Activated naive CD4-positive, alpha-beta T cell treated with anti-CD3 and anti-CD28 coated beads, Interleukin-2, amount 50 U/mL, for 72 hours (primary cell): ENCODE measurements around the gene PDE4D. TPM values are rescaled to one million over a fixed set of nuclear protein-coding genes. Genes with fewer than 3 reads are reported as not detected.

Experiments used
- ATAC-seq, 2 donors: fragments of 150-1000 bp; cut with Tn5 transposase; 2 replicates each; pipeline ENCODE4 v1.10.0; 2021; ENCODE audit warnings: mild to moderate bottlenecking in 2 of 2, moderate library complexity in 2 of 2
- DNase-seq, 2 donors: peaks; one replicate each; pipeline ENCODE4 v3.0.0; 2021 to 2022; ENCODE audit warnings: low spot score in 2 of 2
- H3K27ac Mint-ChIP-seq, 2 donors: one replicate each; pipeline ENCODE4 v1.8.0; 2022; ENCODE audit warnings: mild to moderate bottlenecking in 2 of 2, mixed read lengths in 2 of 2
- H3K36me3 Mint-ChIP-seq, 2 donors: one replicate each; pipeline ENCODE4 v1.8.0; 2022; ENCODE audit warnings: mixed read lengths in 2 of 2
- H3K9me3 Mint-ChIP-seq, 2 donors: one replicate each; pipeline ENCODE4 v1.8.0; 2022; ENCODE audit warnings: mixed read lengths in 2 of 2
- total RNA-seq, 2 donors: library from RNA; stranded (reverse); gene quantifications; one replicate each; pipeline ENCODE4 v1.2.3, GENCODE V29; 2022

PDE4D gene
- 10 to 100 TPM; 31.1 to 86.7 TPM for total RNA-seq

- H3K27ac Mint-ChIP-seq, result no peak within 1 kb of the TSS
- DNase-seq, result peak in 1 of 2 donors; percentile 10
- peaks cover 4% of the 10 kb centered on the region in 2 donors for H3K9me3 Mint-ChIP-seq
- ATAC-seq, result no peak
- H3K36me3 Mint-ChIP-seq, result peaks cover 6 to 7% of the 10 kb centered on the region in 2 donors
These were observed at the start of gene PDE4D for GRCh38 chr5:59893429-59894227. Gene PDE4D (minus strand): TSS chr5:59893726.

- Mint-ChIP-seq H3K9me3 (peaks cover 3 to 11% of the 10 kb centered on the region in 2 donors), H3K27ac (no peak overlapping the region), H3K36me3 (no peaks in the 10 kb centered on the region)
- no peak for DNase-seq
- ATAC-seq, result no peak
These were observed 44.1 kb upstream of the PDE4D start for GRCh38 chr5:59937633-59938032.

GRCh38 chr5:59923465-59923864 lies 29.9 kb upstream of the PDE4D start:
- H3K36me3 Mint-ChIP-seq, result no peaks in the 10 kb centered on the region
- H3K27ac Mint-ChIP-seq, result no peak overlapping the region
- ATAC-seq, result no peak
- H3K9me3 Mint-ChIP-seq, result no peaks in the 10 kb centered on the region
- DNase-seq, result no peak

DNA sequence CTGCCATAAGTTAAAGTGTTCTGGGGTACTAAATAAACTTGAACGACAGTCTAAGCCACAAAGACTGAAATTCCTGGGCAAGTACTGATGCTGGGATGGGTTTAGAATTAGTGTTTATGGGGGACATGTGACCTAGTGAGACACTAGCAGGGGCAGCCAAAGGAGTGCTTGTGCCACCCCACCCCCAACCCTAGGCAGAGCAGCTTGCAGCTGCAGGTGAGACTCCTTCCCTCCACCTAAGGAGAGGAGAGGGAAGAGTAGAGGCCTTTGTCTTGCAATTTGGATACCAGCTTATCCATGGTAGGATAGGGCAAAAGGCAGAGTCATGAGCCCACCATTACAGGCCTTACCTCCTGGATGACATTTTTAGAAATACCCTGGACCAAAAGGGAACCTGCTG lies 28.7 kb upstream of the PDE4D start:
- Mint-ChIP-seq H3K36me3 (no peaks in the 10 kb centered on the region), H3K9me3 (no peaks in the 10 kb centered on the region), H3K27ac (no peak overlapping the region)
- DNase-seq (no peak), ATAC-seq (no peak)

GRCh38 chr5:59921816-59922215 lies 28.3 kb upstream of the PDE4D start:
- Mint-ChIP-seq H3K9me3 (no peaks in the 10 kb centered on the region), H3K36me3 (no peaks in the 10 kb centered on the region), H3K27ac (no peak overlapping the region)
- no peak for ATAC-seq
- DNase-seq, result no peak

DNA sequence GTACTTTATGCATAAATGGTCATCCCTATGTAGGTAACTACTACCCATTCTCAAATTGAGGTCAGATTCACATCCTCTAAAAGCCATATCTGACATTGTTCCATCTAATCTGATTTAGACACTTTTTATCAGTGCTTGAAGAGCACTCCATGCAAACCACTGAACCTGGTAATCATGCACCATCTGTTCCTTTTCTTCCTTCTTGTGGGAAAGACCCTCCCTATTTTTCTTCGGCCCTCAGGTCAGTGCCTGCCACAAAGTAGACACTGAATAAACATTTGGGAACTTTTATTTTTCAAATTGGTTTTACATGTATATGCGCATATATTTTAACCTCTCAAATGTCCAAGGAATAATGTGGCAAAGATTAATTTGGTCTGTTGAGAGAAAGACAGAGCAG lies 26.0 kb upstream of the PDE4D start:
- Mint-ChIP-seq H3K36me3 (no peaks in the 10 kb centered on the region), H3K27ac (no peak overlapping the region), H3K9me3 (no peaks in the 10 kb centered on the region)
- DNase-seq (no peak), ATAC-seq (no peak)

DNA sequence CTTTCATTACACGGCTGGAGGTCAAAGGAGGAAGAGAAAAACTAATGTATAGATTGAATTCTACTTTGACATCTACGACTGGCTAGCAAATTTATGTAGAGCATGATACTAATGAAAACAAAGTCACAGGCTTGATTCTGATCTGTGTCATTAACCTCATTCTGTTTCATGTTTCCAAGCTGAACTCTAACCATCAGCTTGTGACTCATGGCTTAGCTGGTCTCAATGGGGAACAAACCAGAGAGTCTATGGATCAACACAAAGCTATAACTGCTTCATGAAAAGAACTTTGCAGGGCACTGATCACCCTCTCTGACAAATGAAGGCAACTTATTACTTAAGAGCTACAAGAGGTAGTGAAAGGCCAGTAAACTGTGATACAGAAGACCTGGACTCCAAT lies 23.6 kb upstream of the PDE4D start:
- Mint-ChIP-seq H3K36me3 (no peaks in the 10 kb centered on the region), H3K9me3 (no peaks in the 10 kb centered on the region)
- ATAC-seq, result no peak

DNA sequence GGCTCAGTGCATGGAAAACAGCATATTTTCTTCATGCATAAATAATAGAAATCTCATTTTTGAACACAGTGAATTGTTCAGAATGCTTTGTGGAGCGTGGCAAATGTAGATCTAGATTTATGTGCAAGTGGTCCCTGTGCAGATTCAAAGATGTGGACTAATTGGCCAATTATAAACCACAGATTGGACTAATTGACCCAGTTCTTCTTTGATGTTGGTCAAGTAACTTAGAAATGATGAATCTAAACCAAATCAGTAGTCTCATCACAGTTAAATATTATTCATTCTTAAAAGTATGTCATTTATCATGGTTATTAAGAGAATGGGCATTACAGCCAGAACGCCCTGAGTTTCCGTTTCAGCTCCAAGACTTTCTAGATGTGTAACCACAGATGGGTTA lies 11.7 kb upstream of the PDE4D start:
- Mint-ChIP-seq H3K27ac (no peak overlapping the region), H3K36me3 (no peaks in the 10 kb centered on the region), H3K9me3 (peaks cover 4 to 6% of the 10 kb centered on the region in 2 donors)
- no peak for ATAC-seq
- DNase-seq, result no peak

More for the DNA sequence above, 23.6 kb upstream of the PDE4D start:
- no peak for DNase-seq
- H3K27ac Mint-ChIP-seq, result no peak overlapping the region

- no peak for DNase-seq
- Mint-ChIP-seq H3K36me3 (peaks cover 6 to 7% of the 10 kb centered on the region in 2 donors), H3K27ac (no peak overlapping the region), H3K9me3 (peaks cover 4% of the 10 kb centered on the region in 2 donors)
- ATAC-seq, result no peak
These were observed 3.5 kb upstream of the PDE4D start for GRCh38 chr5:59897075-59897474.

DNA sequence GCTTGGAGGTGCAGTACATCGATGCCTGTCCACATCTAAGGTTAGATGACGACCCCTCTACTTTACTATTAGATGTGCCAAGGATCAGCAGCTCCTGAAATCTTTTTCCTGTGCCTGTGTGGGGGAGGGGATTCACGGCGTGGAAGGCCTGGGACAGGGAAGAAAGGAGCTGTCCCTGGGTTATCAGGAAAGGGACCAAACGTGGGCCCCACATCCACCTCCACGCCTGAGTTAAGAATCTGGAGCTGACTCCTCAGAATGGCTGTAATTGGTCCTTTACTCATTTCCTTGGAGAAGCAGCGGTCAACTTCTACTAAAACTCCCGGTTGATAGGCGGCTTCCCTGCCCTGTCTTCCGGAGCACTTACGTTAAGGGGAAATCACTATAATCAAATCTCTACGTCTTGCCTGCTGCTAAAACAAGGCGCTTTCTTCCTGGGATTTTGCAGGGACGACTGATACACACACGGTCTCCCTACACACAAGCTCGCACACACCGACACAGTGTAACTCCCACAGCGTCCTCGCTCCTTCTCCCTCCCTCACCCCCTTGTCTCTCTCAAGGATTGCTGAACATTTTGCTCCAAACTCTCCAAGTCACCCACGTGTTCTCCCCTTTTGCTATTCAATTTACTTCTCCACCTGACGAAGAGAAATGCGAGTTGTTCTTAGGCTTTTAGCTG lies 1.4 kb downstream of the PDE4D start:
- Mint-ChIP-seq H3K27ac (no peak overlapping the region), H3K36me3 (peaks cover 6 to 7% of the 10 kb centered on the region in 2 donors), H3K9me3 (peaks cover 0 to 4% of the 10 kb centered on the region in 2 donors)
- DNase-seq (no peak), ATAC-seq (no peak)

DNA sequence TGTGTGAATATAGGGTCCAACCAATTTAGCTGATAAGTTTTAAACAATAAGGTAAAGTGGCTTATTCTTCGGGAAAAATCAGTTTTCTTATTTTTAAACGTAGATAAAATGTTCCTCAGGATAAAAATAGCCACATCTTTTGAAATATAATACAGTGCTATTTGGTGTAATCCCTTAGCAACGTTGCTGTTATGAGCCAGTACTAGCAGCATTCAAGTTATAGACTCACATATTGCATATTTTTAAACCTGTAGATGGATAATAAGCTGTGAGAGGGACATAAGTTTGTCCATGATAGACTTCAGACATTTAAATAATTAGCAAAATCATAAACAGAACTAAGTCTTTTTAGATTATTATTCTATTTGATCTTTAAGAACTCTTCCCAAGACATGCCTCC lies 6.3 kb downstream of the PDE4D start:
- H3K27ac Mint-ChIP-seq, result no peak overlapping the region
- no peak for DNase-seq
- H3K36me3 Mint-ChIP-seq, result no peaks in the 10 kb centered on the region
- no peak for ATAC-seq
- H3K9me3 Mint-ChIP-seq, result no peaks in the 10 kb centered on the region

- Mint-ChIP-seq H3K36me3 (no peaks in the 10 kb centered on the region), H3K27ac (no peak overlapping the region), H3K9me3 (peaks cover 0 to 3% of the 10 kb centered on the region in 2 donors)
- ATAC-seq (no peak), DNase-seq (no peak)
These were observed 18.9 kb downstream of the PDE4D start for GRCh38 chr5:59874675-59875074.

GRCh38 chr5:59873113-59873512 lies 20.4 kb downstream of the PDE4D start:
- no peak for ATAC-seq
- DNase-seq, result no peak
- H3K9me3 Mint-ChIP-seq, result peaks cover 0 to 3% of the 10 kb centered on the region in 2 donors
- H3K27ac Mint-ChIP-seq, result no peak overlapping the region
- H3K36me3 Mint-ChIP-seq, result no peaks in the 10 kb centered on the region

- Mint-ChIP-seq H3K36me3 (no peaks in the 10 kb centered on the region), H3K9me3 (no peaks in the 10 kb centered on the region), H3K27ac (no peak overlapping the region)
- DNase-seq, result no peak
- no peak for ATAC-seq
These were observed 26.9 kb downstream of the PDE4D start for GRCh38 chr5:59866661-59867060.

DNA sequence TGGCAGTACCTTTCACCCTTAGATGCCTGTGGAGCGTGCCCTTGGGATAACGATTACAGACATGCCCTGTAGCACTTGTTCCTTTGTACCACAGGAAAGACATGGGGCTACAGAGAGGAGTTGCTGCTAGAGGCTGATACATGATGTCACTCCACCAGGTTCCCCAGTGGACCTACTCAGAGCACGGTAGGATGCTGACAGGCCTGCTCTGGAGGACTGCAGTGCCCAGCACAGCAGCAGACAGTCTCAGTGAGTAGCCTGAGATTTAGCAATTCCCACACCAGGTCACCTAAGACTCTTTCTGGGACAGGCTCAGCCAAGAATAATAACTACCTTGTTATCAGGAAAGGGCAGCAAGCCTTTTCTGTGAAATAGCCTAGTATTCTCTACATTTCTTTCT lies 28.8 kb downstream of the PDE4D start:
- Mint-ChIP-seq H3K9me3 (no peaks in the 10 kb centered on the region), H3K27ac (no peak overlapping the region), H3K36me3 (no peaks in the 10 kb centered on the region)
- ATAC-seq, result no peak
- DNase-seq, result no peak

DNA sequence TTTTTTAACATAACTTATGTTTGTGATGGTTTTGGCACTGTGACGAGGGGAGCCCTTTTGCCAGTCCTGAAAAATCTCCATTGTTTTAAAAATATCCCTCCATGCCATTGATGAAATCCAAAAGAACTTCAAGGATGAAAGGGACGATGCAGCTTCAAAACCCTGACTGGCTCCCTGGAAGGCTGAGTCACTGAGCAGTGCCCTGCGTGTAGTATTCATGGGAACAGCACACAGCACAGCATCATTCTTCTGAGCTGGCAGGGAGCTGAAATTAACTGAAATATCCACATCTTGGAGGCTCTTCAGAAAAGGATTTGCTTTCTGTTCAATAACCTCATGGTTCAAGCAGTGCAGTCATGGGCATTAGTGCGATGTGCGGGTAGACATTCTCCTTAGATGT lies 29.7 kb downstream of the PDE4D start:
- ATAC-seq, result no peak
- Mint-ChIP-seq H3K27ac (no peak overlapping the region), H3K36me3 (no peaks in the 10 kb centered on the region), H3K9me3 (no peaks in the 10 kb centered on the region)
- DNase-seq, result no peak

DNA sequence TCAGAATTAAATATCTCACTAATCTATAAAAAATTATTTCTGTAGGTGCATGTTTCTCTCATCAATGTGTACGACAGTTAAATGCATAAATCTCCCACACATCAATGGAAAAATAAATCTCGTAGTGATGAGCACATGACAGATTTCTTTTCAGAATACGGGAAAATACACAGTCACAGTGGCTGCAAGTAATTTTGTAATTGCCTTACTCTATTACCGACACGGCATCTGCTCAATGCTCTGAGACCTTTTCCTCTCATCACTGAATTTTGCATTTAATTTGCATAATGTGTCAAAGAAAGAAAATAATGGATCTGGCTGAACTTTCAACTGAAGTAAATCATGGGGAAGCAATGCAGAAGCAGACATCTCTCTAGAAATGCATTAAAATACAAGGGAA lies 37.2 kb downstream of the PDE4D start:
- Mint-ChIP-seq H3K27ac (no peak overlapping the region), H3K36me3 (no peaks in the 10 kb centered on the region), H3K9me3 (no peaks in the 10 kb centered on the region)
- ATAC-seq (no peak), DNase-seq (no peak)

GRCh38 chr5:59850766-59851165 lies 42.8 kb downstream of the PDE4D start:
- no peaks in the 10 kb centered on the region for H3K36me3 Mint-ChIP-seq
- no peak for DNase-seq
- peaks cover 0 to 3% of the 10 kb centered on the region in 2 donors for H3K9me3 Mint-ChIP-seq
- no peak overlapping the region for H3K27ac Mint-ChIP-seq
- no peak for ATAC-seq
